Measurements from ENCODE around the gene PSKH1. TPM values are rescaled to one million over a fixed set of nuclear protein-coding genes. Genes with fewer than 3 reads are reported as not detected.

Gene PSKH1
- total and polyA plus RNA-seq, 9 of the 15 experiments (the other 6 are each of a cell fraction or from before 2014, with no cell fraction given) = 0.96 to 20.9 (median 9.4) TPM

- TF ChIP-seq MGA (IDR thresholded peaks at IDR 0.05) (peak; percentile 31; the same call in 1 of the 2 replicates), RNF2 (IDR thresholded peaks at IDR 0.05) (no peak), ZFX (CRISPR knock-in tag; IDR thresholded peaks at IDR 0.05) (no peak), RCOR1 (IDR thresholded peaks at IDR 0.05; ENCODE audit: borderline replicate concordance in 1 of 2, low read depth in 2 of 2, low read length in 2 of 2) (no peak), ZFP91 (CRISPR knock-in tag; IDR thresholded peaks at IDR 0.05) (no peak), TFAP4 (CRISPR knock-in tag; IDR thresholded peaks at IDR 0.05; ENCODE audit: borderline replicate concordance) (no peak), MTF1 (CRISPR knock-in tag; IDR thresholded peaks at IDR 0.05; ENCODE audit: borderline replicate concordance) (no peak), PBX2 (CRISPR knock-in tag; IDR thresholded peaks at IDR 0.05; ENCODE audit: low read depth) (no peak), PBX2 (tag; conservative IDR thresholded peaks at IDR 0.05; ENCODE audit: low read depth) (no peak)
Measured at GRCh38 chr16:67976205-67976604, 83.2 kb downstream of the PSKH1 start (continued).
